ENCODE measurements around the gene RER1. TPM values are rescaled to one million over a fixed set of nuclear protein-coding genes. Genes with fewer than 3 reads are reported as not detected.

Gene RER1
- total RNA-seq, 4 donors from 2014 or later, result 56.4 to 76.8 (median 66.8) TPM

DNA sequence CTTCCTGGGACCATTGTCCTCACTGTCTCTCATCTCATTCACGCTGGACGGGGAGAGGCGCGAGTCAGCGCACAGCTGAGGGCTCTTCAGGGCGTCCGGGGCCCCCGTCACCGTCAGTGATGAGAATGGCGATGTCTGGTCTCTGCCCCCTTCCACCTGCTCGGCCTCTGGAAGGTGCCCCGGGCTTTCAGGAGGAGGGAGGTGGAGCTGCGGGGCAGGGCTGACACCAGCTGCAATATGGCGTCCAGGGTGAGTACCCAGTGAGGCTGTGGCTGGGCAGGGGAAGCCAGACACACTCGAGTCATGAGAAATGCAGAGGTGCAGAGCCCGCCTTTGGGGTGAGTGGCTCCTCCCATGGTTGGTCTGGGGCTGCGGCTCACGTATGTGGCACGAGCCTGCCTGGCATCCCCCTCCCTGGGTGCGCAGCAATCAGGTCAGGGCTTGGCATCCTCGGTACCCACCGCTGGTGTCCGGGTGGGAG lies 15.3 kb upstream of the RER1 start:
- TF ChIP-seq, protein P1, sequence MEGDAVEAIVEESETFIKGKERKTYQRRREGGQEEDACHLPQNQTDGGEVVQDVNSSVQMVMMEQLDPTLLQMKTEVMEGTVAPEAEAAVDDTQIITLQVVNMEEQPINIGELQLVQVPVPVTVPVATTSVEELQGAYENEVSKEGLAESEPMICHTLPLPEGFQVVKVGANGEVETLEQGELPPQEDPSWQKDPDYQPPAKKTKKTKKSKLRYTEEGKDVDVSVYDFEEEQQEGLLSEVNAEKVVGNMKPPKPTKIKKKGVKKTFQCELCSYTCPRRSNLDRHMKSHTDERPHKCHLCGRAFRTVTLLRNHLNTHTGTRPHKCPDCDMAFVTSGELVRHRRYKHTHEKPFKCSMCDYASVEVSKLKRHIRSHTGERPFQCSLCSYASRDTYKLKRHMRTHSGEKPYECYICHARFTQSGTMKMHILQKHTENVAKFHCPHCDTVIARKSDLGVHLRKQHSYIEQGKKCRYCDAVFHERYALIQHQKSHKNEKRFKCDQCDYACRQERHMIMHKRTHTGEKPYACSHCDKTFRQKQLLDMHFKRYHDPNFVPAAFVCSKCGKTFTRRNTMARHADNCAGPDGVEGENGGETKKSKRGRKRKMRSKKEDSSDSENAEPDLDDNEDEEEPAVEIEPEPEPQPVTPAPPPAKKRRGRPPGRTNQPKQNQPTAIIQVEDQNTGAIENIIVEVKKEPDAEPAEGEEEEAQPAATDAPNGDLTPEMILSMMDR (IDR thresholded peaks at IDR 0.05), result no peak
- TF ChIP-seq EP300 (IDR thresholded peaks at IDR 0.05) (no peak), POLR2A (IDR thresholded peaks at IDR 0.05) (no peak)
- no peak overlapping the region for H3K27ac ChIP-seq
- peaks cover 0 to 7% (median 2%) of the 10 kb centered on the region in 4 donors for H3K4me1 ChIP-seq
- WGBS, 2 donors, result 90 to 96% methylated on average over 11 to 23 of the region's 23 CpGs
- no peaks in the 10 kb centered on the region for H3K27me3 ChIP-seq
- peaks cover 0 to 31% (median 0%) of the 10 kb centered on the region in 3 donors for H3K36me3 ChIP-seq
- no peaks in the 10 kb centered on the region for H3K9me3 ChIP-seq
- no peak overlapping the region for H3K4me3 ChIP-seq
- DNase-seq (ENCODE audit: low spot score in 2 of 2), result no peak

DNA sequence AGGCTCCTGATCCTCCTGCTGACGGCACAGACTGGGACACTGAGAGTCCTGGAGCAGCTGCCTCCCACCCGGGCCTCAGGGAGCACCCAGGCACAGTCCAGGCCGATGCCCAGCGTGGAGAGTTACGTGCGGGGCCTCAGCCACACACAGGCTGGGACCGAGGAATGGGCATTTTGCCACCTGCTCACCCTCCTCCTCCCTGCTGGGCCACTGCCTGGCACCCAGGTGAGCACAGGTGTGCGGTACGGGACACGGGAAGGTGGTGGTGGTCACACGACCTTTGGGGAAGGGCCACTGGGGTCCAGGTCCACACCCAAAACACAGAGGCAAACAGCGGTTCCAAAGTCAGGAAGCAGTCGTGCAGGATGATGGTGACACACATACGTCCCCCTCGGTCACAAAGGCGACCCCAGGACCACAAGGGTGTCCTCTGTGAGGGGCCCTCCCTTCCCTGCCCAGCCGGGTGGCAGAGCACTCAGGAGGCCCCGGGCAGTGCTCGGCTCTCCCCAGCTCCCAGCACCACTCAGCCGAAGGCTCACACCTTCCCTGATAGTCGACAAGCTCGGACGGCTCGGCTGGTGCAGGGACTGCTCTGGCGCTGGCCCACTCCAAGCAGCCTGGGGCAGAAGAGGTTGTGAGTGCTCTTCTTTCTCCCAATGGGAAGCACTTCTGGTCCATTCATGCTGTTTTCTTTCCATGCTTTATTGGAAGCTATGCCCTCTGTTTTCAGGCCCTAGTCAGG lies 14.5 kb upstream of the RER1 start:
- H3K36me3 ChIP-seq, result peaks cover 0 to 23% (median 0%) of the 10 kb centered on the region in 3 donors
- H3K27ac ChIP-seq, result no peak overlapping the region
- no peak for DNase-seq (ENCODE audit: low spot score in 2 of 2)
- TF ChIP-seq, protein P1 (IDR thresholded peaks at IDR 0.05), result no peak
- TF ChIP-seq POLR2A (IDR thresholded peaks at IDR 0.05) (no peak), EP300 (IDR thresholded peaks at IDR 0.05) (no peak)
- WGBS, 2 donors, result 84% methylated on average over 20 to 25 of the region's 25 CpGs
- no peaks in the 10 kb centered on the region for H3K27me3 ChIP-seq
- no peaks in the 10 kb centered on the region for H3K9me3 ChIP-seq
- H3K4me1 ChIP-seq, result peaks cover 0 to 15% (median 8%) of the 10 kb centered on the region in 4 donors
- H3K4me3 ChIP-seq, result no peak overlapping the region

DNA sequence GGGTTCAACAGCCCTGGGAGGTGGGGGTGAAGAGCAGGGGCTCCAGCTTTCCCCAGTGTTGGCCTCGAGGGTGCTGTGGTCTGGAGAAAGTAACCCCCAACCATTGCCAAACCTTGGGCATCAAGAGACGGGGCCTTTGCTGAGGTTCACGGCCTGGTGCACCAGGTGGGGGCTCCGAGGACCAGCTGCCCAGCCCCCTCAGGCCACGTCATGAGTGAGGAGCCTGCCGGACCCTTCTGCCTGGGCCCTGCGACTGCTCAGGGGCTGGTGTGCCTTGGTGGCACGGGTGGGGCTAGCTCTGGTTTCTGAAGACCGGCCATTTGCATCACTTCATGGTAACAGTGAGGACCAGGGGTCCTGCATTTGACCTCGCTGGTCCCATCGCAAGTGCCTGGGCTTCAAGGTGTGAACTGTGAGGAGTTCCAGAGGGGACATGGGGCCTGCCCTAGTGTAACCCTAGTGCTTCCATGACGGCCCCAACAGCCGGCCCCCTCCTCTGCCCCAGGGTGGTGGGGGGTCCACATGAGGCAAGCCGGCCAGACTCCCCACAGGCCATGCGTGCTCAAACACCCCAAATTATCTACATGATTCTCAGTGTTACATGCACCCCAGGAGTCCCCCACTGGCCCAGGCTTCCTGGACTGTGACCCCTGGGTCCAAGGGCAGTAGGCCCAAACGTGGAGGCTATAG lies 13.7 kb upstream of the RER1 start:
- WGBS, 2 donors, result 84 to 88% methylated on average over 9 to 15 of the region's 16 CpGs
- H3K4me1 ChIP-seq, result peaks cover 0 to 16% (median 8%) of the 10 kb centered on the region in 4 donors
- H3K27ac ChIP-seq, result no peak overlapping the region
- peaks cover 0 to 15% (median 0%) of the 10 kb centered on the region in 3 donors for H3K36me3 ChIP-seq
- H3K4me3 ChIP-seq, result no peak overlapping the region
- DNase-seq (ENCODE audit: low spot score in 2 of 2), result no peak
- no peaks in the 10 kb centered on the region for H3K9me3 ChIP-seq
- TF ChIP-seq EP300 (IDR thresholded peaks at IDR 0.05) (no peak), POLR2A (IDR thresholded peaks at IDR 0.05) (no peak)
- TF ChIP-seq, protein P1 (IDR thresholded peaks at IDR 0.05), result no peak
- H3K27me3 ChIP-seq, result no peaks in the 10 kb centered on the region

DNA sequence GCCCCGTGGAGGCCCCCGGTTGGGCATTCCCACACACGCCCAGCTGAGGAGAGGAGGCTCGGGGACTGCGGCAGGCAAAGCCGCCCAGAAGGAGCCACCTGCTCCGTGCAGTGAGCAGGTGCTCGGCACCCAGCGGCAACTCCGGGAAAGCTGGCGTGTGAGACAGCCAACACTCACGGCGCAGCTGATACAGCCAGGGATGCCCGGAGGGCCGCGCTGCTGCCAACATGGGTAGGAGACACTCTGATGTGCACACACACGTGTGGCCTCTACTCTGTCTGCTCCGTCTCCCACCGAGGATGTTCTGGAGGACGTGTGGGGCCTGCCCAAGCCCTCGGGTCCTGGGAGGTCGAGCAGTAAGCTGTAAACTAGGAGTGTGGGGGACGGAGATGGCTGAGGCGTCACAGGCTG lies 13.2 kb upstream of the RER1 start:
- H3K36me3 ChIP-seq, result peaks cover 0 to 9% (median 0%) of the 10 kb centered on the region in 3 donors
- WGBS, 2 donors, result 85 to 94% methylated on average over 16 to 24 of the region's 24 CpGs
- H3K27ac ChIP-seq, result no peak overlapping the region
- no peak for DNase-seq (ENCODE audit: low spot score in 2 of 2)
- H3K9me3 ChIP-seq, result no peaks in the 10 kb centered on the region
- no peak overlapping the region for H3K4me3 ChIP-seq
- TF ChIP-seq EP300 (IDR thresholded peaks at IDR 0.05), result no peak
- TF ChIP-seq, protein P1 (IDR thresholded peaks at IDR 0.05), result no peak
- no peak for TF ChIP-seq POLR2A (IDR thresholded peaks at IDR 0.05)
- H3K4me1 ChIP-seq, result peaks cover 0 to 16% (median 8%) of the 10 kb centered on the region in 4 donors
- no peaks in the 10 kb centered on the region for H3K27me3 ChIP-seq
